Ovary (tissue), 9 donors: Measurements from ENCODE around the gene NFE2L3. TPM values are rescaled to one million over a fixed set of nuclear protein-coding genes. Genes with fewer than 3 reads are reported as not detected.

Experiments
- DNase-seq, 5 donors: peaks; one replicate each; pipeline ENCODE4 v3.0.0-alpha.2; 2019 to 2020
- H3K27ac ChIP-seq, 2 donors: fragments of 200-600 bp; one replicate each; pipeline versions ENCODE4 v1.5.1 to v1.8.0; 2019 to 2022
- H3K27me3 ChIP-seq: fragments of 200-600 bp; one replicate; pipeline ENCODE4 v1.8.0; 2022
- H3K36me3 ChIP-seq: fragments of 200-600 bp; sonication (generic); one replicate; pipeline ENCODE4 v1.5.1; 2019
- H3K4me1 ChIP-seq: one replicate; pipeline ENCODE4 v1.8.1; 2013; ENCODE audit warnings: mild to moderate bottlenecking, moderate library complexity; ENCODE audit not compliant: insufficient read depth
- H3K4me3 ChIP-seq: fragments of 200-600 bp; sonication (generic); one replicate; pipeline ENCODE4 v1.5.1; 2017
- H3K9me3 ChIP-seq, 2 donors: fragments of 200-600 bp in 1 of 2; sonication (generic) in 1 of 2; one replicate each; pipeline versions ENCODE4 v1.5.1 to v1.8.1; 2013 to 2019; ENCODE audit warnings: mild to moderate bottlenecking in 1 of 2, moderate library complexity in 1 of 2
- CTCF ChIP-seq, 3 donors: fragments of 450-650 bp in 2 of 3; fragments of 200-600 bp in 1 of 3; IDR thresholded peaks; one replicate each; pipeline versions ENCODE4 v1.5.1 to v1.8.0; 2016 to 2022; ENCODE audit warnings: antibody characterized with exemption in 3 of 3, mild to moderate bottlenecking in 1 of 3
- EP300 ChIP-seq: sonication (generic); formaldehyde crosslinking; IDR thresholded peaks from one replicate; pipeline ENCODE4 v1.6.1; 2017; ENCODE audit warnings: antibody characterized with exemption
- POLR2A ChIP-seq: fragments of 450-650 bp; IDR thresholded peaks from one replicate; pipeline ENCODE4 v1.6.1; 2017; ENCODE audit warnings: antibody characterized with exemption, mild to moderate bottlenecking, moderate library complexity
- WGBS, 3 donors: extraction: QIAGEN DNeasy Blood & Tissue Kit in 1 of 3; methylation state at CpG; one replicate each; pipeline versions ENCODE4 v1.1.5 to v1.1.7; 2013 to 2017; 5-methylcytosine and 5-hydroxymethylcytosine counted together
- intact Hi-C, 4 donors: fragments of 100-400 bp; cut with DNase I; formaldehyde crosslinking; loops; one replicate each; pipeline versions ENCODE4 v1.11.0 to v1.15.1; 2022 to 2023
- polyA plus RNA-seq, 2 donors: library from polyadenylated mRNA; stranded (reverse); fragments of 200-250 nt in 1 of 2; fragments of 350-450 nt in 1 of 2; fragmentation: Illumina TruSeq in 1 of 2; extraction: RNeasy Lipid Tissue Mini Kit (QIAGEN cat#74804) in 1 of 2; gene quantifications; one replicate each; pipeline ENCODE4 v1.2.3, GENCODE V29; 2013 to 2014
- total RNA-seq, 7 donors: library from RNA; depleted of rRNA in 2 of 7; stranded (reverse); fragments of >200 nt in 2 of 7; fragmentation: NEBNext Ultra II Directional in 3 of 7; extraction: Animal tissue kit (Norgen Biotek cat#: 25700) in 3 of 7; gene quantifications; one replicate each; pipeline versions ENCODE4 v1.1.0 to v1.2.4, GENCODE V29; 2016 to 2023
- donor health status: DM: no; HTN: no; CAD: no; lungs with moderate emphysema.
- donor health status: DM: no; HTN: no; CAD: no.
- donor health status: Bipolar disorder and iron deficiency.
- donor health status: DM: yes; HTN: yes; CAD: no.
- donor health status: DM: no; HTN: no; CAD: no.
- donor health status: DM: yes; HTN: yes; CAD: no.

Gene NFE2L3
- total and polyA plus RNA-seq, 9 donors, result 0.45 to 6.1 (median 1.1) TPM

- Histone ChIP-seq H3K36me3 (no peaks in the 10 kb centered on the region), H3K4me3 (no peak overlapping the region), H3K27ac (no peak overlapping the region), H3K27me3 (no peaks in the 10 kb centered on the region), H3K4me1 (no peaks in the 10 kb centered on the region), H3K9me3 (no peaks in the 10 kb centered on the region)
- WGBS, 3 donors, result 91 to 98% (median 92%) methylated on average over 11 of the region's 11 CpGs
- intact Hi-C loops, result no loop called here
- DNase-seq, result no peak
- TF ChIP-seq POLR2A (no peak), EP300 (no peak), CTCF (IDR thresholded peaks at IDR 0.05) (no peak)
Measured at GRCh38 chr7:26105931-26106330, 46.1 kb upstream of the NFE2L3 start.

- WGBS, 3 donors, result 87 to 92% (median 90%) methylated on average over 6 of the region's 6 CpGs
- intact Hi-C loops, result no loop called here
- DNase-seq, result no peak
Measured at GRCh38 chr7:26112203-26112740, 39.7 kb upstream of the NFE2L3 start.

GRCh38 chr7:26115650-26116049 is 36.3 kb upstream of the NFE2L3 start:
- no peak overlapping the region for H3K4me3 ChIP-seq
- TF ChIP-seq EP300, result no peak
- no peak for TF ChIP-seq CTCF (IDR thresholded peaks at IDR 0.05)
- TF ChIP-seq POLR2A, result no peak
- no peaks in the 10 kb centered on the region for H3K9me3 ChIP-seq
- H3K4me1 ChIP-seq, result no peaks in the 10 kb centered on the region
- intact Hi-C loops, result no loop called here
- H3K27ac ChIP-seq, result no peak overlapping the region
- no peak for DNase-seq
- WGBS, 3 donors, result 62 to 81% (median 73%) methylated on average over 5 of the region's 5 CpGs
- H3K36me3 ChIP-seq, result no peaks in the 10 kb centered on the region
- no peaks in the 10 kb centered on the region for H3K27me3 ChIP-seq

More at GRCh38 chr7:26112203-26112740, 39.7 kb upstream of the NFE2L3 start:
- Histone ChIP-seq H3K4me3 (no peak overlapping the region), H3K27me3 (no peaks in the 10 kb centered on the region), H3K36me3 (no peaks in the 10 kb centered on the region), H3K4me1 (no peaks in the 10 kb centered on the region), H3K9me3 (no peaks in the 10 kb centered on the region), H3K27ac (no peak overlapping the region)
- TF ChIP-seq POLR2A (no peak), CTCF (IDR thresholded peaks at IDR 0.05) (no peak), EP300 (no peak)

- TF ChIP-seq CTCF (IDR thresholded peaks at IDR 0.05) (no peak), POLR2A (no peak), EP300 (no peak)
- 62 to 66% (median 64%) methylated on average over 7 of the region's 7 CpGs for WGBS, 3 donors
- Histone ChIP-seq H3K4me3 (no peak overlapping the region), H3K36me3 (no peaks in the 10 kb centered on the region), H3K27me3 (no peaks in the 10 kb centered on the region), H3K9me3 (no peaks in the 10 kb centered on the region), H3K4me1 (no peaks in the 10 kb centered on the region), H3K27ac (no peak overlapping the region)
- no peak for DNase-seq
- intact Hi-C loops, result no loop called here
Measured at GRCh38 chr7:26117142-26117807, 34.7 kb upstream of the NFE2L3 start.
